ENCODE measurements around the gene HOMER2. TPM values are rescaled to one million over a fixed set of nuclear protein-coding genes. Genes with fewer than 3 reads are reported as not detected.
"Not testable (repeated sequence)": the region's sequence is repeated elsewhere in the genome, so short reads cannot be mapped to it uniquely, and the experiment has no call there.

HOMER2 gene
- total RNA-seq, 1 donor from 2014 or later = 9.4 TPM

GRCh38 chr15:82830427-82831173 lies 121.9 kb downstream of the HOMER2 start:
- ATAC-seq (ENCODE audit: low read depth) (no peak), DNase-seq (no peak)
- H3K36me3 Mint-ChIP-seq (ENCODE audit: low read depth) = peaks cover 90% of the 10 kb centered on the region
- ChIA-PET CTCF (no interaction called here), POLR2A (no interaction called here)
- H3K9me3 Mint-ChIP-seq = no peaks in the 10 kb centered on the region
- no peak overlapping the region for H3K27ac Mint-ChIP-seq
- no peaks in the 10 kb centered on the region for H3K27me3 Mint-ChIP-seq
- intact Hi-C loops (cut with micrococcal nuclease) = no loop called here
- H3K4me3 Mint-ChIP-seq = no peak overlapping the region
- peaks cover 20% of the 10 kb centered on the region for H3K4me1 Mint-ChIP-seq
- TF ChIP-seq CTCF (IDR thresholded peaks at IDR 0.05) = no peak

GRCh38 chr15:82829234-82829633 lies 123.3 kb downstream of the HOMER2 start:
- Mint-ChIP-seq H3K4me1 (peaks cover 20% of the 10 kb centered on the region), H3K36me3 (ENCODE audit: low read depth) (peaks cover 89% of the 10 kb centered on the region), H3K4me3 (no peak overlapping the region), H3K9me3 (no peaks in the 10 kb centered on the region), H3K27ac (no peak overlapping the region), H3K27me3 (no peaks in the 10 kb centered on the region)
- TF ChIP-seq CTCF (IDR thresholded peaks at IDR 0.05) = no peak
- DNase-seq = no peak
- intact Hi-C loops (cut with micrococcal nuclease) = no loop called here
- ChIA-PET POLR2A (no interaction called here), CTCF (no interaction called here)
- no peak for ATAC-seq (ENCODE audit: low read depth)

- H3K9me3 Mint-ChIP-seq = no peaks in the 10 kb centered on the region
- no peak overlapping the region for H3K4me3 Mint-ChIP-seq
- H3K36me3 Mint-ChIP-seq (ENCODE audit: low read depth) = peaks cover 84% of the 10 kb centered on the region
- no peaks in the 10 kb centered on the region for H3K27me3 Mint-ChIP-seq
- TF ChIP-seq CTCF (IDR thresholded peaks at IDR 0.05) = no peak
- intact Hi-C loops (cut with micrococcal nuclease) = no loop called here
- ChIA-PET CTCF (no interaction called here), POLR2A (interaction anchor here (0.6 kb wide), 1 partner anchor 97 kb away, joined by 4 read pairs; no protein-coding TSS in a partner anchor)
- no peak for ATAC-seq (ENCODE audit: low read depth)
- no peak overlapping the region for H3K27ac Mint-ChIP-seq
- DNase-seq = no peak
- peaks cover 17% of the 10 kb centered on the region for H3K4me1 Mint-ChIP-seq
Observed at GRCh38 chr15:82828075-82828474, 124.4 kb downstream of the HOMER2 start.

GRCh38 chr15:82823049-82823448 lies 129.5 kb downstream of the HOMER2 start:
- ChIA-PET POLR2A (no interaction called here), CTCF (no interaction called here)
- ATAC-seq (ENCODE audit: low read depth) (no peak), DNase-seq (no peak)
- TF ChIP-seq CTCF (IDR thresholded peaks at IDR 0.05) = no peak
- Mint-ChIP-seq H3K27ac (no peak overlapping the region), H3K36me3 (ENCODE audit: low read depth) (peaks cover 80% of the 10 kb centered on the region), H3K4me1 (no peaks in the 10 kb centered on the region), H3K4me3 (no peak overlapping the region), H3K27me3 (no peaks in the 10 kb centered on the region), H3K9me3 (no peaks in the 10 kb centered on the region)
- intact Hi-C loops (cut with micrococcal nuclease) = no loop called here

- POLR2A ChIA-PET; CTCF ChIA-PET; intact Hi-C loops (cut with micrococcal nuclease); H3K27me3 Mint-ChIP-seq; H3K4me1 Mint-ChIP-seq; ATAC-seq (ENCODE audit: low read depth); H3K4me3 Mint-ChIP-seq; DNase-seq; H3K9me3 Mint-ChIP-seq; H3K27ac Mint-ChIP-seq: not testable (repeated sequence)
- peaks cover 77% of the 10 kb centered on the region for H3K36me3 Mint-ChIP-seq (ENCODE audit: low read depth)
Observed at GRCh38 chr15:82821851-82822250, 130.7 kb downstream of the HOMER2 start.

- H3K4me1 Mint-ChIP-seq; DNase-seq; POLR2A ChIA-PET; intact Hi-C loops (cut with micrococcal nuclease); H3K4me3 Mint-ChIP-seq; CTCF ChIA-PET; H3K9me3 Mint-ChIP-seq; H3K27me3 Mint-ChIP-seq; H3K27ac Mint-ChIP-seq; ATAC-seq (ENCODE audit: low read depth): not testable (repeated sequence)
- peaks cover 77% of the 10 kb centered on the region for H3K36me3 Mint-ChIP-seq (ENCODE audit: low read depth)
Observed at GRCh38 chr15:82821396-82821795, 131.1 kb downstream of the HOMER2 start.

Measured in activated B cell treated with CpG ODN at 0.5 μM for 24 hours (primary cell).